Measurements from ENCODE around the gene PPP1R12B.

- TF ChIP-seq CTCF (IDR thresholded peaks at IDR 0.05; ENCODE audit: low read depth, low read length, poor library complexity, severe bottlenecking) (no peak), EZH2phosphoT487 (IDR thresholded peaks at IDR 0.05; ENCODE audit: borderline replicate concordance, low read length) (no peak)
Measured at GRCh38 chr1:202623075-202623474, 274.6 kb downstream of the PPP1R12B start.
